Measurements from ENCODE around the gene GHDC.
"Not testable (repeated sequence)": the region's sequence is repeated elsewhere in the genome, so short reads cannot be mapped to it uniquely, and the experiment has no call there.

GHDC gene

DNA sequence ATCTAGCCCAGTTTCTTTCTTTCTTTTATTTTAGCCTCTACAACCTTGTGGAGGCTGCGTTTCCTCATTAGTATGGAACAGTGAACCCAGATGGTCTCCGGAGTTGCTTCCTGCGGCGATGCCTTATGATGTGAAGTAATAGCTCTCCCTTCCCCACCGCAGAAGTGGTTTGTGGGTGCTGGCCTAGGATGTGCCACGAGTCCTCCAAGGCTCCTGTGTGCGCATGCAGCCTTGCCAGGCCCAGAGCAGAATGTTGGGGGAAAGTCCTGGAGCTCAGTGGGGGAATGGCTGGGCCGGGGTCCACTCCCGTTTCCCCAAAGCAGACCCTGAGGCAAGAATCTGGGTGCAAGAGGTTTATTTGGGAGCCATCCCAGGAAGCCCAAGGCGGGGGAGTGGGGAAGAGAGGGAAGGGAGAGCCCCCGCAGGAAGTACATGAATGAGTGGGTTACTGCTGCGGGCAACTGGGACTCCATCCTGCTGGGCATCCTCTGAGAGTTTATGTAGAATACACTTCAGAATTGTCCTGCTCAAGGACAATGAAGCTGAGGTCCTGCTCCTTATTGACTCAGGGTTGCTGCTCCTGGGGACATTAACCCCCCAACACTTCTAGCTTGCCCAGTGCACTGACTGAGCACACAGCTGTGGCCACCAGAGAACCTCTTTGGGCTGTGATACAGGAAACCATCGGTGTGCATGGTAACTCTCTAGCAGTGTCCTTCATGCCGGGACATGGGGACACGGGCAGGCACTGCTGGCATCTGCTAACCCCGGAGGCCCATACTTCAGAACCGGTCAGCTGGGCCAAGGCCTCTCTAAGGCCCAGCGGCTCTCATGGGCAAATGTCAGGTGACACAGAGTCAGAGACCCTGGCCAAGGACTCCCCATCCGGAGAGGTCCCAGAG is 5.3 kb downstream of the GHDC start:
- TF ChIP-seq, protein P1, sequence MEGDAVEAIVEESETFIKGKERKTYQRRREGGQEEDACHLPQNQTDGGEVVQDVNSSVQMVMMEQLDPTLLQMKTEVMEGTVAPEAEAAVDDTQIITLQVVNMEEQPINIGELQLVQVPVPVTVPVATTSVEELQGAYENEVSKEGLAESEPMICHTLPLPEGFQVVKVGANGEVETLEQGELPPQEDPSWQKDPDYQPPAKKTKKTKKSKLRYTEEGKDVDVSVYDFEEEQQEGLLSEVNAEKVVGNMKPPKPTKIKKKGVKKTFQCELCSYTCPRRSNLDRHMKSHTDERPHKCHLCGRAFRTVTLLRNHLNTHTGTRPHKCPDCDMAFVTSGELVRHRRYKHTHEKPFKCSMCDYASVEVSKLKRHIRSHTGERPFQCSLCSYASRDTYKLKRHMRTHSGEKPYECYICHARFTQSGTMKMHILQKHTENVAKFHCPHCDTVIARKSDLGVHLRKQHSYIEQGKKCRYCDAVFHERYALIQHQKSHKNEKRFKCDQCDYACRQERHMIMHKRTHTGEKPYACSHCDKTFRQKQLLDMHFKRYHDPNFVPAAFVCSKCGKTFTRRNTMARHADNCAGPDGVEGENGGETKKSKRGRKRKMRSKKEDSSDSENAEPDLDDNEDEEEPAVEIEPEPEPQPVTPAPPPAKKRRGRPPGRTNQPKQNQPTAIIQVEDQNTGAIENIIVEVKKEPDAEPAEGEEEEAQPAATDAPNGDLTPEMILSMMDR (IDR thresholded peaks at IDR 0.05; ENCODE audit: control insufficient read depth, insufficient read depth, low read depth, low read length, missing control alignments): no peak
- no peak for DNase-seq (ENCODE audit: low read depth)
- H3K4me3 ChIP-seq (ENCODE audit: control insufficient read depth, low read depth, low read length): no peak overlapping the region

DNA sequence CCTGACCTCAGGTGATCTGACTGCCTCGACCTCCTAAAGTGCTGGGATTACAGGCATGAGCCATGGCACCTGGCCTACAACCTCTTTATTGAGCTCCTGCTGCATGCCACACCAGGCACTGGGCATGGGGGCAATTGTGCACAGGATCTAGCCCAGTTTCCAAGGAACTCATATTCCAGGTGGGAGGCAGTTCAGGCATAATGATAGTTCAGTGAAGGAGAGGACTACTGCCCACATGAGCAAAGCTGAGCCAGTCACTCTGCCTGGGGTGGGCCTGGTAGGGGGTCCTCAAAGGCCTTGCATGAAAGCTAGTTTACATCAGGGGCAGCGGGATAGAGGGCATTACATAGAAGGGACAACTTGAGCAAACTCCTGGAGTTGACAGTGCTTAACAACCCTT is 6.5 kb downstream of the GHDC start:
- no peak for DNase-seq (ENCODE audit: low read depth)
- TF ChIP-seq, protein P1 (IDR thresholded peaks at IDR 0.05; ENCODE audit: control insufficient read depth, insufficient read depth, low read depth, low read length, missing control alignments): no peak
- H3K4me3 ChIP-seq (ENCODE audit: control insufficient read depth, low read depth, low read length): no peak overlapping the region

DNA sequence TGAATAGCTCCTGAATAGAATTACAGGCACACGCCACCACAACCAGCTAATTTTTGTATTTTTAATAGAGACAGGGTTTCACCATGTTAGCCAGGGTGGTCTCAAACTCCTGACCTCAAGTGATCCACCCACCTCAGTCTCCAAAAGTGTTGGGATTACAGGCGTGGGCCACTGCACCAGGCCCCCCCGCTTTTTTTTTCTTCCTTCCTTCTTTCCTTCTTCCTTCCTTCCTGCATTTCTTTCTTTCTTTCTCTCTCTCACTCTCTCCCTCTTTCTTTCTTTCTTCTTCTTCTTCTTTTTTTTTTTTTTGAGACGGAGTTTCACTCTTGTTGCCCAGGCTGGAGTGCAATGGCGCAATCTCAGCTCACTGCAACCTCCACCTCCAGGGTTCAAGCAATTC is 8.1 kb downstream of the GHDC start:
- not testable (repeated sequence) for DNase-seq (ENCODE audit: low read depth); H3K4me3 ChIP-seq (ENCODE audit: control insufficient read depth, low read depth, low read length)

DNA sequence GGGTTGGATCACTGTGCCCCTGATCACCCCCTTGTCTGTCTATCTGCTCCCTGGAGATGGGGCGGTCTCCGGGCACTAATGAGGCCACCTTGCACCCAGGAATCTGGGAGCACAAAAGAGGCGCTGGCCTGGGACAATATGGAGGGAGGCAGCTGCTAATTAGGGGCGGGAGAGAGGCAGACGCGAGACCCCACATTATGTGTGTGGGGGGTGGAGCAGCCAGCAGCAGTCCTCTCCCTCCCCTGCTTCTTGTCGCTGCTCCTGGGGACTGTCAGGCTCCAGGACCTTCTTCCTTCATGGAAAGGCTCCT is 8.7 kb downstream of the GHDC start:
- TF ChIP-seq, protein P1 (IDR thresholded peaks at IDR 0.05; ENCODE audit: control insufficient read depth, insufficient read depth, low read depth, low read length, missing control alignments): no peak
- DNase-seq (ENCODE audit: low read depth): no peak
- no peak overlapping the region for H3K4me3 ChIP-seq (ENCODE audit: control insufficient read depth, low read depth, low read length)

DNA sequence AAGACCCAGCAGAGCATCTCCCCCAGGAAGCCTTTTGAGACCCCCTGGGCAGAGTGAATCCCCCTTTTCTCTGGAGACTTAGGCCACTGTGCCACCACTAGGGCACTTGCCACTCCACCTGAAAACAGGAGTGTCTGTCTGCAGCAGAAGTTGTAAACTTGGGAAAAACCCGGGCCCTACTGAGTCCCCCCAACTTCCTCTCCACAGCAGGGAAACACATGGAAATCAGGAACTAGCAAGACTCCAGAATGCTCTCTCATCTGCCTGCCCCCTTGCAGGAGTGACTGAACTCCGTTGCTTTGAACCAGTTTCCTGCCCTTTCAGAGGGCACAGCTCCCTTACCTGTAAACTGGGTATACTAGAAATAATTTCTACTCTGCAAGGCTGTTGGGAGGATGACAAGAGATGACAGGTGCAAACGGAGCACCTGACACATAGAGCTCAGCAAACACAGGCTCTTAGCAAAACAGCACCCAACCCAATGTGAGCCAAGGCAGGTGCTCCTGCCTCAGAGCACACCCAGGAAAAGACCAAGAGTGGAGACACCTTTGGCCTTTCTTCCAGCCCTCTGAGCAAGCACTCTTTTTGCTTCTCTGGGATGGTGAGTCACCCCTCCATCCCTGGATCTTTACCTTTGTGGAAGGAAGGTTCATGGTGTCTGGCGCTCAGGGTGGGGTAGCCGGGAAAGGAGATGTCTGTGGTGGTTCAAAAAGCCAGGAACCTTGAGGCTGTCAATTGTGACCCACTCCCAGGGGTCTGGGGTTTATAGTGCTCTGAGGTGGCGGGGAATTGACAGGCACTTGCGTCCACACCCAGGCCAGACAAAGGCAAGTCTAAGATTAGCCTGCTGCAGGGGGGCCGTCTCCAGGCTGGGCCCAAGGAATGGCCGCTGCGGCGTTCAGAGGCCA is 9.3 kb downstream of the GHDC start, which contains the start of gene HCRT:
HCRT (minus strand) TSS at position 740 of the 908 bp plus-strand sequence; CDS start at position 653, 87 bp downstream.
- no peak for DNase-seq (ENCODE audit: low read depth)
- TF ChIP-seq, protein P1 (IDR thresholded peaks at IDR 0.05; ENCODE audit: control insufficient read depth, insufficient read depth, low read depth, low read length, missing control alignments): no peak
- peak within 1 kb of the TSS; percentile 25 for H3K4me3 ChIP-seq (ENCODE audit: control insufficient read depth, low read depth, low read length)

DNA sequence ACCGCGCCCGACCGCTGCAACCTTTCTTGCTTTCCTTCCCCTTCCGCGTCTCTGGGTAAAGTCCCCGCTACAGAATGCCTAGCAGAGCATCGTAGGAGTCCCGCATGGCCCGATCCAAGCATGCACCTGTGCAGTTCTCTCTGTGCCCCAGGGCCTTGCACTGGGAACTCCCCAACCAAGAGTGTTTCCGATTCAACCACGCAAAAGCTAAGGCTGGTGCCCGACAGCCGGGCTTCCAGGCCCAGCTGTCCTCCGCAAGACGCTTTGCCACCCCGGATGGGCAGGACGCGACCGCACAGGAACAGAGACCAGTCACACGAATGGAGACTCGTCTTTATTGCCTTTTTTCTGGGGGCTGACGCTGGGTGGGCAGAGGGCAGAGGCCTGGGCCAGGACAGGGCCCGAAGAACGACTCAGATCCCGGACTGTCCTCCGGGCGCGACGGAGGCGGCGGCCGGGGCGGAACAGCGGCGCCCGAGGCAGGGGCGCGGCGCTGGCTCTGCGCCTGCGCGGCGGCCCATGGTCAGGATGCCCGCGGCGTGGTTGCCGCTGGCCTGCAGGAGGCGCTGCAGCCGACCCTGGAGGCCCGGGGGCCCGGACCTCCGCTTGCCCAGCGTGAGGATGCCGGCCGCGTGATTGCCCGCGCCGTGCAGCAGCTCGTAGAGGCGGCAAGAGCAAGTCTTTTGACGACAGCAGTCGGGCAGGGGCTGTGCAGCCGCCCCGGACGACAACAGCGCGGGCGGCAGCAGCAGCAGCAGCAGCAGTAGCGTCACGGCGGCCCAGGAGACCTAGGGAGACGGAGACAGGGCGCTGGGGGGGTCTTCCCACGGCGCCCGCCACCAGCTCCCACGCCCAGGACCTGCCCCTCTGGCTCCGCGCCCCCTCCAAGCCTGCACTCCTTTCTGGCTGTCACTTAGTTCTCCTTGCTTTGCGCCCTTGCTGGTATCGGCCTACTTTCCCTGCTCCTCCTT is 10.3 kb downstream of the GHDC start:
- no peak for DNase-seq (ENCODE audit: low read depth)
- TF ChIP-seq, protein P1 (IDR thresholded peaks at IDR 0.05; ENCODE audit: control insufficient read depth, insufficient read depth, low read depth, low read length, missing control alignments): peak; percentile 60
- peak overlapping the region; percentile 54 for H3K4me3 ChIP-seq (ENCODE audit: control insufficient read depth, low read depth, low read length)
